NK-92 (cell line): ENCODE measurements around the gene ZBTB17.
"Not testable (repeated sequence)": the region's sequence is repeated elsewhere in the genome, so short reads cannot be mapped to it uniquely, and the experiment has no call there.

ENCODE experiments used
- DNase-seq: peaks from one replicate; lab custom pipeline; 2025; ENCODE audit not compliant: unreplicated experiment; lab: John Stamatoyannopoulos, UW

The ZBTB17 gene

GRCh38 chr1:15937146-15937545 is 38.8 kb downstream of the ZBTB17 start:
- no peak for DNase-seq

- no peak for DNase-seq
Observed at GRCh38 chr1:15936025-15936424, 39.9 kb downstream of the ZBTB17 start.

- DNase-seq = no peak
Observed at GRCh38 chr1:15935056-15935950, 40.6 kb downstream of the ZBTB17 start.

GRCh38 chr1:15934211-15935055 is 41.5 kb downstream of the ZBTB17 start:
- no peak for DNase-seq

GRCh38 chr1:15933684-15934083 is 42.2 kb downstream of the ZBTB17 start:
- no peak for DNase-seq

GRCh38 chr1:15932612-15933011 is 43.3 kb downstream of the ZBTB17 start:
- no peak for DNase-seq

- DNase-seq = no peak
Observed at GRCh38 chr1:15931884-15932283, 44.0 kb downstream of the ZBTB17 start.

- no peak for DNase-seq
Observed at GRCh38 chr1:15931401-15931800, 44.5 kb downstream of the ZBTB17 start.

GRCh38 chr1:15928971-15929965 is 46.6 kb downstream of the ZBTB17 start:
- no peak for DNase-seq

- DNase-seq = not testable (repeated sequence)
Observed at GRCh38 chr1:15926448-15926847, 49.5 kb downstream of the ZBTB17 start.

GRCh38 chr1:15923241-15923640 is 52.7 kb downstream of the ZBTB17 start:
- DNase-seq = no peak

GRCh38 chr1:15918962-15919715 is 56.8 kb downstream of the ZBTB17 start:
- DNase-seq = no peak

GRCh38 chr1:15916916-15917315 is 59.0 kb downstream of the ZBTB17 start:
- no peak for DNase-seq

- no peak for DNase-seq
Observed at GRCh38 chr1:15916417-15916816, 59.5 kb downstream of the ZBTB17 start.

- DNase-seq = no peak
Observed at GRCh38 chr1:15915991-15916390, 59.9 kb downstream of the ZBTB17 start.

GRCh38 chr1:15913607-15914006 is 62.3 kb downstream of the ZBTB17 start:
- not testable (repeated sequence) for DNase-seq

GRCh38 chr1:15911927-15912326 is 64.0 kb downstream of the ZBTB17 start:
- no peak for DNase-seq

- no peak for DNase-seq
Observed at GRCh38 chr1:15911141-15911540, 64.8 kb downstream of the ZBTB17 start.

GRCh38 chr1:15908597-15908996 is 67.3 kb downstream of the ZBTB17 start:
- DNase-seq = no peak

GRCh38 chr1:15902882-15903281 is 73.0 kb downstream of the ZBTB17 start:
- no peak for DNase-seq
